Stimulated activated CD8-positive, alpha-beta memory T cell treated with anti-CD3 and anti-CD28 coated beads, Interleukin-15, amount 100 ng/mL, for 24 hours (primary cell): ENCODE results near the gene TAF1B.

Experiments used
- DNase-seq: peaks from one replicate; pipeline ENCODE4 v3.0.0-alpha.2; 2020; ENCODE audit warnings: low read depth

The TAF1B gene

DNA sequence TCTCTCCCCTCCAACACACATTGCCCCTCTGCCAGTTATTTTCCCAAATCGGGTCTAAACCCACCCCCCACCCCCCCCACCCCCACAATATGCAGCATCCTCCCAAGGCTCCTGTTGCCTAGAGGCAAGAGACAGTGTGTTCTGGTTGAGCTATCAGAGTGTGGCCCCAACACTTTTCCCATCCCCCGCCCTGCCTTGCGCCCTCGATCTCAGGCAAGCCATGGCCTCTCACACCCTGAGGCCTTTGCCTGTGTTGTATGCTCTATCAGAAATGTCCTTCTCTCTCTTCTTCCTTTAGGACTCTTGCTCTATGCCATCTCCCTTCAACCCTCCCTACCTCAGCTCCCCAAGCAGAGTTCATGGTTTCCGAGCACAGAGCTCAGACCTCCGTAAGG lies 98.7 kb downstream of the TAF1B start:
- DNase-seq = no peak

DNA sequence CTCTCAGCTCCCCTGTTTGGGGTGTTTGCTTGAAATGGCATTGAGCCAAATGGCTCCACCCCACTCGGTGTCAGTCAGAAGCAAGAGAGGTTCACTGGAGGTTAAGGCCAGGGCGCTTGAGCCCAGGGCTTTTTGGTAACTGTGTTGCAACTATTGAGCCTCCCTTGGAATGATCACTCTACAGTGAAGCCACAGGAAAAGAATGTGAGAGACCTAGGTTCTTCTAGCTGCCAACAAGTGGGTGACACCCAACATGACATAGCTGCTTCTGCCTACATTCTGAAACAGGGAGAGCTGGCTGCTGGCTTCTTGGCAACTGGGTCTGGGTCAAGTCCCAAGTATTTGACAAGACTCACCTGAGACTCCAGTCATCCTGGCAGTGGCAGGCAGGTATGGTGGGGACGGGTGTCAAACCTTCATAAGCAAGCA lies 101.1 kb downstream of the TAF1B start:
- DNase-seq = no peak

DNA sequence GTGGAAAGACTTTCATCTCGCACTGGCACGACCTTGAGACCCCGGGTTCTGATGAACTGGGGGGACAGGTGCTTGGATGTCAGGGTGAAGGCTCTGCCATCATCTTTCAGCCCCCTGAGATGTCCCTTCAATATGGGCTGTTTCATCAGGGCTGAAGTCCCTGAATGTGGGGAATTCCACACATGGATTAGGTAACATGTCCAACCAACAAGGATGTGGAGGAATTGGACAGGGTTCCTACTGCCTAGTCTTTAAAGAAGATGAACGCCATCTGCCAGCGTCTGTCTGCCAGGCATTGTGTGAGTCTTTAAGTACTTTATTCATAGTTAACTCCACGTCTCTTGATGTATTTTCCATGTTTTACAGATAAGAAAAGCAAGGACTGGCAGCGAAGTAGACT lies 102.3 kb downstream of the TAF1B start:
- DNase-seq = no peak

DNA sequence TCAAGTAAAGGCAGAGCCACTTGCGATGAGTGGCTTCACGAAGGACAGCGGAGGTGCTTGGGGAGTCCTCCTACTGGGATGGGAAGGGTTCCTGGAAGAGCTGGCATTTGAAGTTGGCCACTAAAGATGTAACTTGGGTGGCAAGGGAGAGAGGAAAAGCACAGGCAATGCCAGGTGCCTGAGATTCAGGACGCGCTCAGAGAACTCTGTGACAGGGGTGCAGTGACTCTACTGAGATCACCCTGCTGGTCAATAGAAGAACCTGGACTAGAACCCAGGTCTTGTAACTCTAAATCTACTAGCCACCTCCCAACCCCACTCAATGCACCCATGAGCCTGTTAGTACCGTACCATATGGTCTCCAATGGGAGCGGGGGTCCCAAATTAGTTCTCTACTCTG lies 102.8 kb downstream of the TAF1B start:
- no peak for DNase-seq

DNA sequence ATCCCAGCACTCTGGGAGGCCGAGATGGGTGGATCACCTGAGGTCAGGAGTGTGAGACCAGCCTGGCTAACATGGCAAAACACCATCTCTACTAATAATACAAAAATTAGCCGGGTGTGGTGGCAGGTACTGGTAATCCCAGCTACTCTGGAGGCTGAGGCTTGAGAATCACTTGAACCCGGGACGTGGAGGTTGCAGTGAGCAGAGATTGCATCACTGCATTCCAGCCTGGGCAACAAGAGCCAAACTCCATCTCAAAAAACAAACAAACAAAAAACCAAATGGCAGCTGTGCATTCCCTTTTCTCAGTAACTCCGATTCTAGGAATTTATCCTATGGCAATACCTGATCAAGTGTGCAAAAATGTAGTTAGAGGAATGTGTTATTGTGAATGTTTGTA lies 103.5 kb downstream of the TAF1B start:
- no peak for DNase-seq

DNA sequence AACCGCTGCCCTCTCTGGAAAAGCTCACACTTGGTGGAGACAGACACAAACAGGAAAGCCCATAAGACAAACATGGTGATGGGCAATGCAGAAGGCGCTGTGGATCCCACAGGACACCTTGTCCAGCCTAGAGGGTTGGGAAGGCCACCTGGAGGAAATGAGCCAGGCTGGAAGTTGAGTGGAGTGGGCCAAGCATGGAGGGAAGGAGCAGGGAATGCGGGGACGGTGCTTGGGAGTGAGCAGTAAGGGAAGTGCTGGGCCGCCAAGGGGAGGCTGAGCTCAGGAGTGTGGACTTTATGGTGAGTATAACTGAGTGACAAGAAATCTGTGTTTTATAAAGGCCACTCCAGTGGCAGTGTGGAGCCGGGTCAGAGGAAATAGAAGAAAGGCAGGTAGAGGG lies 105.4 kb downstream of the TAF1B start:
- DNase-seq = no peak

DNA sequence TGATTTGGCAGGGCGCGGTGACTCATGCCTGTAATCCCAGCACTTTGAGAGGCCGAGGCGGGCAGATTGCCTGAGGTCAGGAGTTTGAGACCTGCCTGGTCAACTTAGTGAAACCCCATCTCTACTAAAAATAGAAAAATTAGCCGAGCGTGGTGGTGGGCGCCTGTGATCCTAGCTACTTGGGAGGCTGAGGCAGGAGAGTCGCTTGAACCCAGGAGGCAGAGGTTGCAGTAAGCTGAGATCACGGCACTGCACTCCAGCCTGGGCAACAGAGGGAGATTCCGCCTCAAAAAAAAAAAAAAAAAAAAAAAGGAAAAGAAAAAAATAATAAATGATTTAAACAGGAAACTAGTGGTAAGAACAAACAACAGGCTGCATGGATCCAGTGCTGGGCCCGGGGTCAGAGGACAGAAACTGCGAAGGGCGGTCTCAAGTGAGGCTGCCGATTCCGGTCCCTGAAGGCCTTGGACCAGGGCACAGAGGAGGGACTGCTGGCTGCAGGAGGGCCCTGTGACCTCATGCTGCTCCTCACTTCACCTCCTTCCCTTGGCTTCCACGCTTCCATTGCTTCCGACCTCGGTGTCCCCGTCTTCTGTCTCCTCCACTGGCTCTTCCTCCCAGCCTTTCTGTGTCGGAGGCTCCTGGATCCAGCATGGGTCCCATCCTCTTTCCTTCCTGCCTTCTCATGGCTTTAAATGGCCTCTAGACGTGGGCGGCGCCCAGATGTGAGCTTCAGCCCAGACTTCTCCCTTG lies 106.1 kb downstream of the TAF1B start:
- DNase-seq = no peak

DNA sequence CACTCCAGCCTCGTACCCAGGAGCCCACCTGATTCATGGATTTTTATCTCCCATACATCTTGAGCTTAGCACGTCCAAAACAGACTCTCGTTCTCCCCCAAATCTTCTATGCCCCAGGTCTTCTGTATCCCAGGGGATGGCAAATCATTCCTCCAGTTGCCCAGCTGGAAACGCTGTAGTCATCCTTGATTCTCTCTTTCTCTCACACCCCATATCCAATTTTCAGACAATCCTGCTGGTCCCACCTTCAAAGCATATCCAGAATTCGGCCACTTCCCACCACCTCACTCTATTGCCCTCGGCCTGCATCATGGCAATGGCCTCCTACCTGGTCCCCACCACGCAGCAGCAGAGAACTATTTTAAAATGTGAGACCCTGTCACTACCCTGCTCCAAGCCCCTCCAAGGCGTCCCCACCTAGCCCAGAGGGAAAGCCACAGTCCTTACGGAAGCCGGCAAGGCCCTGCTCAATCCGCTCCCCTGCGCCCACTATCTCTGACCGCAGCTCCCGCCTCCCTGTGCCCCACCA lies 106.8 kb downstream of the TAF1B start:
- no peak for DNase-seq

DNA sequence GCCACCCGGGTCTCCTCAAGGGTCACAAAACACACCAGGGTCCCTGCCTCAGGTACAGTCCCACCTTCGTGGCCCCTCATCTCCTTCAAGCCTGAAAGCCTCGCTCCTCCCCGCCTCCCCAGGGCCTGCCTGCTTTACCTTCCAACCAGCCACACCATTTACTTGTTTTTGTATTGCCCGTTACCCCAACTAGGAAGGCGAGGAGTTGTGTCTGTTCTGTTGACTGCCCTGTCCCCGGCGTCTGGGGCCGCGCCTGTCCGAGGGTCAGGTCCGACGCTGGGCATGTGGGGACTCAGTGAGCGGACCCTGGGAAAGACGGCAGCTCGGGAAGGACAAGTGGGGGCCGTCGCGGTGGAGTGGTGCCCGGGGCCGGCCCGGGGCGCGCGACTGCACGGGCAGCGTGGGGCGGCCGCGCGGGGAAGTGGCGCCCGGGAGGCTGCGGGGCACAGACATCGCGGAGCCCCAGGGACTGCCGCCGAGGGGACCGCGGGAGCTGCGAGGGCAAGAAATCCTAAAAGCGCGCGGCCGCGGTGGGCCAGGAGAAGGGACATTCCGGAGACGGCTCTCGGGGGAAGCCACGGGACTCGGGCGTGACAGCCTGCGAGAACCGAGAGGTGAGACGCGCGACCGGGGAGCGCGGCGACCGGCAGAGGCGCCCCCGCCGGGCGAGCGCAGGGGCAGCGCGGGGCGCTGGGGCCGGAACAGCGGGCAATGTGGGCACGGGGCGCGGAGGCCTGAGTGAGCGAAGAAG lies 107.4 kb downstream of the TAF1B start:
- no peak for DNase-seq

DNA sequence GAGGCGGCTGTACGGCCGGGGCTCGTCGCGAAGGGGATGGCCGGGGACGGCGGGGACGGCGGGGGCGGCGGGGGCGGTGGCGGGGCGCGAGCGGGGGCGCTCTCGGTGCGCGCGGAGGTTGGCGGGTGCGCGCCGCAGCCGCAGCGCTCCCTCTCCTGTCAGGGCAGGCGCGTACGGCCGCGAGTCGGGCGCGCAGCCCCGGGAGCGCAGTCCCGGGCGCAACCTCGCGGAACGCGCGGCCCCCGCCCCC lies 107.9 kb downstream of the TAF1B start:
- no peak for DNase-seq

DNA sequence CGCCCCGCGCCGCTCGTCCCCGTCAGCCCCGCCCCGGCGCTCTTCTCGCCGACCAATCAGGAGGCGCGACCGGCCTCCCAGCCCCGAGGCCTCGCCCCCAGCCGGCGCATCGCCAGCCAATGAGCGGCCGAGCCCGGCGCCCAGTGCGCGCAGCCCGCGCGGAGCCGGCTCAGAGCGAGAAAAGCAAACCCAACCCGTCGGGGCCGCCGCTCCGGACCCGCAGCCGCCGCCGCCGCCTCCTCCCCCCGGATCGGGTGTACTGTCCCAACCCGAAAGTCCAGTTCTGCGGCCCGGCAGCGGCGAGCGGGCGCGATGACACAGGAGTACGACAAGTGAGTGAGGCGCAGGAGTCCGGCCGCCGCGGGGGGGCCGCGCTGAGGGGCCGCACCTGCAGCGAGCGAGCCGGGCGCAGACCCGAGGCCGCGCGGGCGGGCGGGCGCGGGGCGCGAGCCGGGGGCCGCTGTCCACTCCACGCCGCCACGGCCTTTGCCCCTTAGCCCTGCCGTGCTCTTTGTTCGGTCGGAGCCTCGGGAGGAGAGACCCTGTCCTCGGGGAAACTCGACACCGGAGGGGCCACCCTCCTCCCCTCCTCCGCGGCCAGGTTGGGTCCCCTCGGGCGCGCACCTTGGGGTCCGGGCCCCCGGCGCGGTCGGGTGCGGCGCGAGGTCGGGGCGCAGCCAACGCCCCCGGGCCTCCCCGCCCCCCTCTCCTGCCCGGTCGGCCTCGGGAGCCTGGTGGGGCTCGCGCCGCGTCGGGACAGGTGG lies 108.4 kb downstream of the TAF1B start, which contains the start of gene GRHL1:
Gene GRHL1 (plus strand): TSS at position 172 of the 764 bp plus-strand sequence. CDS start 141 bp downstream, at position 313.
- peak; percentile 76 for DNase-seq

DNA sequence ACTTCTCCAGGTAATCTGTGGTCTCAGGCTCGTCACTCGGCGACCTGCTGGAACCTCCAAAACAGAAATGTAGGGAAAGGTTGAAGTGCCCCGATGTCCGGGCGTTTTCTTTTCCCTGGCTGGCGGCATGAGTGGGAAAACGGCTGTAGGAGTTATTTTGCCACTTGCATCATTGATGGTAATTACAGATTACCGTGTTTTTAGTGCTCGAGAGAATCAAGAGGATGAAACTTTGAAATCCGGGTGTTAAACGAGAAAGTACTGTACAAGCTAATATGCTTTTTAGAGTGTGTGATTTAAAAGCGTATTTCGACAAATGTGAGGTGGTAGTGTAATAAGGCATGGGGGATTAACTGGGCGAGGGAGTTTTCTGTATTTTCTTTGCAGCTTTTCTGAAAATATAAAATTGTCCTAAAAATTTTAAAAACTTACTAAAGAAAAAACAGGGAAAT lies 109.0 kb downstream of the TAF1B start:
- no peak for DNase-seq

DNA sequence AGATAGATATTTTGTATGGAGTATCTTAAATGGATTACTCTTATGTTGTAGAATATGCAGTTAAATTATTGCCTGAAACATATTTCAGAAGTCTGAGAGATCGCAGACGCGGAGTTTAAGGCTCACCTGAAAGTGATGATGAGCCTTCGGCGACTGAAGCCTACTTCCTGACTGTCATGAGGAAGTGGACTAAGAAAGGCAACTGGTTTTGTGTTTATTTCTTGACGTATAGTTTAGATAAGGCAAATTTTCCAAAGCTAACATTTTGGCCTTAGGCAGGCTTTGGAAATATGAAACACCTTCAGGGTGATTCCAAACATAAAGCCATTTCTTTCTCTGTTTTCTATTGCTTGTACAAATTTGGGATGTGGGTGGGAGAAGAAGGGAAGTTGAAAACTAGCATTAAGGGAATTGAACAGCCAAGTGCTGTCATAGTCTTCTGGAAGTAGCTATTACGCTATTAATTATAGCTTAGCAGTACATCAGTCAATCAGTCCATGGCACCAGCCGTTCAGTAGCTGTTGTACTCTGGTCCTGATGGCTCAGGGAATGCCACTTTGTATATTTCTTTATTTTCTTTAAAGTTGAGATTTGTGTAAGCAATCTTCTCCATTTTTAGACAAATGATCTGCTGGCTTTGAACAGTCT lies 109.7 kb downstream of the TAF1B start:
- no peak for DNase-seq

DNA sequence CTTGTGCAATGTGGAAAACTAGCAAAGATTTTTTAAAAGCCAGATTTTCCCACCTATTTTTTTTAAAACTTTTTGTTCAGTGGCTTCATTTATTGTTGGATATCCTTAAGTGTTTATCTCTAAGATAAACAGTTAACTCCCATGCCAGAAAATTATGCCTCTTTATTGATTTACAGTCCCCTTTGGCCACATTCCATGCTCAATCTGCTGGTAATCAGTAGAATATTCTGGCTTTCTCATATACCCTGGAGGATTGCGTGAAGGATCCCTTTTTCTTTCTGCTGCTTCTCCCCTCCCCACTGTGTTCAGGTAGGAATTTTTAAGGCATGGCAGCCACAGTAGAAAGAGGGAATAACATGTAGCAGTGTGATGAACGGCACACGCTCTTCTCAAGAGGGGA lies 110.9 kb downstream of the TAF1B start:
- DNase-seq = no peak

DNA sequence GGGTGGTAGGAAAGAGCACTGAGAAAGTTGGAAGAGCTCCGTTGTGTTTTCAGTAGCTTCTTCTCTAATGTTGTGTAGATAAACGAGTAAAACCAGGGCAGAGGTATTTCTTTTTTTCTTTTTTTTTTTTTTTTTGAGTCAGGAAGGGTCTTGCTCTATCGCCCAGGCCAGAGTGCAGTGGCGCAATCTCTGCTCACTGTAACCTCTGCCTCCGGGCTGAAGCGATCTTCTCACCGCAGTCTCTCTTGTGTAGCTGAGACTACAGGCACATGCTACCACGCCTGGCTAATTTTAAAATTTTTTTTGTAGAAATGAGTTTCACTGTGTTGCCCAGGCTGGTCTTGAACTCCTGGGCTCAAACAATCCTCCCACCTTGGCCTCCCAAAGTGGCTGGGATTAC lies 114.8 kb downstream of the TAF1B start:
- DNase-seq = no peak

DNA sequence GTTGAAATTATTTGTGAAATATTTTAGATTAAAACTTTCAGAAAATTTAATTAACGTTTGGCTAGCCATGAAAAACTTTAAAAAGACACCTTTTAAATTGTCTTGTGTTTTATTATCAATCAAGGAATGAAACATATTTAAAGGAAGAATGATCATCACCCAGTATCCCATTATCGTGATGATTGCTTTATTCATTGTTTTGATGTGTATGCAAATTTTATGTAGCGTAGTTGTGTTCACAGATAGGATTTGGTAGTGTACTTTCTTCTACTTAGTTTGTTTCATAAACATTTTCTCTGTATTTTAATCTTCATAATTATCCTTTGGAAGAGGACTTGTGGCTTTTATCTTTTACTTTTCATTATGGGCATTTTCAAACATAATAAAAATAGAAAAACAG lies 116.0 kb downstream of the TAF1B start:
- no peak for DNase-seq

DNA sequence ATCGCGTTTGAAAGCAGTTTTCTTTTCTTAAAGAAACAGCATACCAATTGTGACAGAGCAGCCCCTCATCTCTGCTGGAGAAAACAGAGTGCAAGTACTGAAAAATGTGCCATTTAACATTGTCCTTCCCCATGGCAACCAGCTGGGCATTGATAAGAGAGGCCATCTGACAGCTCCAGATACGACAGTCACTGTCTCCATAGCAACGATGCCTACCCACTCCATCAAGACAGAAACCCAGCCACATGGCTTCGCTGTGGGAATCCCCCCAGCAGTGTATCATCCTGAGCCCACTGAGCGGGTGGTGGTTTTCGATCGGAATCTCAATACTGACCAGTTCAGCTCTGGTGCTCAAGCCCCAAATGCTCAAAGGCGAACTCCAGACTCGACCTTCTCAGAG lies 117.7 kb downstream of the TAF1B start:
- DNase-seq = no peak

DNA sequence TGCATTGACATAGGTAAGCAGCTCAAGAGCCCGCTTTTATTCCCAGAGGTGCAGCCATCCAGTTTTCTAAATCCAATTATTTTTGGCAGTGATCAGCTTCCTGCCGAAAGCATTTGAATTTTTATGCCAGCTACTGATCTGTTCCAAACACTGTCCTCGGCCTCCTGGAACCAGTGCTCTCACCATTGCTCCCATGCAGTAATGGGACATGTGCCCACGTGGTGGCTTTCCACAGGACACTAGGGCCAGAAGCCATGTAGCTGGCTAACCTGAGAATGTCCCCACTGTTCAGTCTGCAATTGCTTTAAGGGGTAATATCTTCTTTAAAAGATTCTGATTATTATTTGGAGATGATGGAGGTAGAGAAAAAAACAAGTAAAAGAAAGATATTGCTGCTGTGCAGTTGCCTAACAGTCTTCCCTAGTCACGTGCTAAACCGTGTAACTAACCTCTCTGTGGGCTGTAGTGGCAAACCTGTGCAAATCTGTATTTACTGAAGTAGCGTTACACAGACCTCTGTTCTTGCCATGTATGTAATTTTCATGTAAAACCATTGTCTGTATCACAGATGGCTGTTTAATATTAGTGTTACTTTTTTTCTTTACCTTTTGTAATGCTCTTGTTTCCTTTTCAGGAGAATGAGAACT lies 121.2 kb downstream of the TAF1B start:
- DNase-seq = no peak

DNA sequence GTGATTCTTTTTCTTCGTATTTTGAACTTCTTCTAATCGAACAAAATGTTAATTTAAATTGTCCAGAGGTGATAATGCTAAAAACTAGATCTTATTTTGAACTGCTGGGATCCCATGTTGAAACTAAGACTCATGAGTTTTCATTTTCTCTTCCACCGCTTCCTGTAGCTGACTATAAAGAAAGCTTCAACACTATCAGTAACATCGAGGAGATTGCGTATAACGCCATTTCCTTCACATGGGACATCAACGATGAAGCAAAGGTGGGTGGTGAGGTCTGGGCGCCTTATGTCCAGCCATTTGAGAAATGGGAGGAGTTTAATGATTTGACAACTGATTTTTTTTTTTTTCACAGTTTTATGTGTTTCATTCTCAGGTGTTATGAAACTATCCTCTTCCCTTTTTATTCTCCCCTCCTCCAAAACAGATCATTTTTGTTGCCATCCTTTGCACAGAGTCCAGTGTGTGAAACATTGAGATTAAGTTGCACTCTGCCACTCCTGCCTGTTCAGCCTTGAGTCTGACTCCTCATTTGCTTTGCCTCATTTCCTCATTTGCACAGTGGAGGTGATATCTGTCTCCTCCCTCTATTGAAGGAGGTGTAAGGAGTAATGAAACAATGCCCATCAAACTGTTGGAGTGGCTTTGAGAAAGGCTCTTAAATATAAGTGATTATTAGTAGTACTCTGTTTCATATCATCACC lies 122.0 kb downstream of the TAF1B start:
- DNase-seq = no peak

DNA sequence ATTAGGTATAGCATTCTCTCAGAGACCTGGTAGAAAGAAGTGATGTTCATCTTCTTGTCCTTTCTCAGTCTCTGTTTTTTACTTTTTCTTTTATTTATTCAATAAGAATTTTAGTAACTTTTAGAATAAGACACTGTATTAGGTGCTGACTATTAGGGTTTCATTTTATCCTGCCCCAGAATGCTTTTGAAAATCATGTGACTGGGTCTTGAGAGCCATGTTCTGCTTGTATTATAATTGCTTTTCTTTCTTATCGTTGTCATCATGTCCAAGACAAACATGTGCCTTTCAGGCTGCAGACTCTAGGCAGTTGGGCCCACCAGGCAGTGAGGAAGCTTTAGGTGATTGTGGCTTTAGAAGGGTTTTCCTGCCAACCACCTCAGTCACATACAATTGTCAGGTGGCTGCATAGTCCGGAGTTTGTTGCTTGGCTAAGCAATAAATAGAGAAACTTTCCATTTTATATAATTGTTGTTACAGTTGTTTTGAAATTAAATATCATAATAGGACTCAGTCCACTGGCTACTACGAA lies 123.3 kb downstream of the TAF1B start:
- DNase-seq = no peak
